H1 (cell line): ENCODE results near the gene ATP11C. TPM values are rescaled to one million over a fixed set of nuclear protein-coding genes. Genes with fewer than 3 reads are reported as not detected.

Experiments used
- EP300 ChIP-seq, 2 experiments: IDR thresholded peaks; 1 replicate in 1 of 2; 2 replicates in 1 of 2; pipeline ENCODE4 v1.6.1; 2011 to 2012; ENCODE audit warnings: low read depth in 2 of 2, low read length in 2 of 2, mild to moderate bottlenecking in 2 of 2, borderline replicate concordance in 1 of 2, inconsistent platforms in 1 of 2, moderate library complexity in 1 of 2
- polyA plus RNA-seq, 7 experiments: library from polyadenylated mRNA; depleted of rRNA in 3 of 7; stranded (reverse) in 5 of 7; unstranded in 2 of 7; fragments of >200 nt in 5 of 7; fragments of 200-250 nt in 2 of 7; gene quantifications; 1 replicate in 5 of 7; 2 replicates in 1 of 7; 4 replicates in 1 of 7; pipeline versions ENCODE4 v1.2.1 to v1.2.3, GENCODE V29; 2011 to 2013; ENCODE audit warnings: missing spikeins in 2 of 7, mixed read lengths in 2 of 7
- total RNA-seq: library from RNA; stranded (reverse); fragmentation: NEBNext Ultra II Directional; extraction: Animal tissue kit (Norgen Biotek cat#: 25700); gene quantifications from 2 replicates; pipeline ENCODE4 v1.2.1, GENCODE V29; 2021

Gene ATP11C
- total and polyA plus RNA-seq, 2 of the 8 experiments (the other 6 are each of a cell fraction or from before 2014, with no cell fraction given): 14.7 to 52.1 TPM

GRCh38 chrX:139758809-139759208 lies 174.0 kb downstream of the ATP11C start (continued):
- TF ChIP-seq EP300 (IDR thresholded peaks at IDR 0.05; ENCODE audit: borderline replicate concordance in 1 of 2, low read depth in 2 of 2, low read length in 2 of 2): no peak
